ENCODE data around the gene KCNH3. TPM values are rescaled to one million over a fixed set of nuclear protein-coding genes. Genes with fewer than 3 reads are reported as not detected.

Gene KCNH3
- polyA plus RNA-seq, 1 donor (not counting 4 experiments of a cell fraction or from before 2014, with no cell fraction given): 0.08 TPM

DNA sequence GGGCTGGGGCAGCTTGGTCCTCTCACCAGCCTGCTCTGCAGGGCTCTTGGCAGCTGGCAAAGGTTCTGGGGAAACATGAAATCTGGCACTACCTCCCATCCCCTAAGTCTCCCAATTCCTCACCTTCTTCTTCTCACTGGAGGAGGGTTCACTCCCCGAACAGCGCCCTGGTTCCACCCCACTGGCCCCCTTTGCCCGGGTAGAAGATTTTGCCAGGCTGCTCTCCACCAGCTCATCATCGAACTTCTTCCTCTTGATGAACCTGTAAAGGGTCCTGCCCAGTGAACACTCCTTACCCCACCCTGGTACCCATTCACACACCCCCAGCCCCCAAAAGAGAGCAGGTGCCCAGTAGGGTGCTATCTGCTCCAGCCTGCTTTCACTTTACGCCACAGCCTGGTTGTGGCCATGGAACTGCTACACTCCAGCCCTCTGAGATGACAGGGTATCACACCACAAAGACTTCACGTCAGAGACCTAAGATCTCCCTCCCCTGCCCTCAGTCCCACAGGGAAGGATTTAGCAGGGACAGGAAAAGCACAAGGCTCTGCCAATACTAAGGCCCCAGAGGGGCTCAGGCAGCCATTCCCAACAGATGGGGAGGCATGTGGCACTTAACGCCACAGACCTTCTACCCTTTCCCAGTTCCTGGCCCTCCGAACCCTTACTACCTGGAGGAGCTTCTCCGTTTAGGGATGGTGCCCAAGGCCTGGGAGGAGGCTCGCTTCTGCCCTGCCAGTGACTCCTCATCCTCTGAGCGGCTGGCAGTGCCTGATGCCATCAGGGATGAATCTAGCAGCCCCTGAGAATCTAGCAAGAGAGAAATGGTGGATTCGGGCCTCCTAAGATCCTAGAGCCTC, 26.8 kb downstream of the KCNH3 start:
- dilution Hi-C loops (cut with MboI; ENCODE audit: extremely low pct_ligation_motif_present, low sequenced_read_pairs): no loop called here

GRCh38 chr12:49566361-49566760, 27.5 kb downstream of the KCNH3 start:
- peak overlapping the region; percentile 99 for H3K4me2 ChIP-seq (ENCODE audit: control insufficient read depth, extremely low read depth, insufficient read depth, low read depth, low read length)
- H2AFZ ChIP-seq (ENCODE audit: control insufficient read depth, low read length): no peak overlapping the region
- no peaks in the 10 kb centered on the region for H3K9me3 ChIP-seq (ENCODE audit: control insufficient read depth, low read depth, low read length)
- no peaks in the 10 kb centered on the region for H3K9me1 ChIP-seq (ENCODE audit: control insufficient read depth, extremely low read depth, insufficient read depth, low read length)
- peaks cover 17 to 26% of the 10 kb centered on the region in 2 experiments for H3K36me3 ChIP-seq (ENCODE audit: control insufficient read depth in 2 of 2, extremely low read depth in 1 of 2, insufficient read depth in 2 of 2, low read length in 2 of 2)
- dilution Hi-C loops (cut with MboI; ENCODE audit: extremely low pct_ligation_motif_present, low sequenced_read_pairs): no loop called here
- TF ChIP-seq, protein P1, sequence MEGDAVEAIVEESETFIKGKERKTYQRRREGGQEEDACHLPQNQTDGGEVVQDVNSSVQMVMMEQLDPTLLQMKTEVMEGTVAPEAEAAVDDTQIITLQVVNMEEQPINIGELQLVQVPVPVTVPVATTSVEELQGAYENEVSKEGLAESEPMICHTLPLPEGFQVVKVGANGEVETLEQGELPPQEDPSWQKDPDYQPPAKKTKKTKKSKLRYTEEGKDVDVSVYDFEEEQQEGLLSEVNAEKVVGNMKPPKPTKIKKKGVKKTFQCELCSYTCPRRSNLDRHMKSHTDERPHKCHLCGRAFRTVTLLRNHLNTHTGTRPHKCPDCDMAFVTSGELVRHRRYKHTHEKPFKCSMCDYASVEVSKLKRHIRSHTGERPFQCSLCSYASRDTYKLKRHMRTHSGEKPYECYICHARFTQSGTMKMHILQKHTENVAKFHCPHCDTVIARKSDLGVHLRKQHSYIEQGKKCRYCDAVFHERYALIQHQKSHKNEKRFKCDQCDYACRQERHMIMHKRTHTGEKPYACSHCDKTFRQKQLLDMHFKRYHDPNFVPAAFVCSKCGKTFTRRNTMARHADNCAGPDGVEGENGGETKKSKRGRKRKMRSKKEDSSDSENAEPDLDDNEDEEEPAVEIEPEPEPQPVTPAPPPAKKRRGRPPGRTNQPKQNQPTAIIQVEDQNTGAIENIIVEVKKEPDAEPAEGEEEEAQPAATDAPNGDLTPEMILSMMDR (optimal IDR thresholded peaks at IDR 0.05 in 1 of 3, IDR thresholded peaks at IDR 0.05 in 1 of 3, conservative IDR thresholded peaks at IDR 0.05 in 1 of 3; ENCODE audit: extremely low read depth in 1 of 3, insufficient read depth in 2 of 3, low read length in 3 of 3): no peak
- no peak for TF ChIP-seq EZH2 (IDR thresholded peaks at IDR 0.05; ENCODE audit: low read length)
- H3K4me3 ChIP-seq (ENCODE audit: control insufficient read depth in 2 of 3, extremely low read depth in 1 of 3, insufficient read depth in 2 of 3, low read depth in 1 of 3, low read length in 3 of 3): no peak overlapping the region
- H3K79me2 ChIP-seq (ENCODE audit: control insufficient read depth, insufficient read depth, low read length): peaks cover 32% of the 10 kb centered on the region
- FAIRE-seq (no peak), DNase-seq (ENCODE audit: low read depth, low spot score) (no peak)
- H3K27ac ChIP-seq (ENCODE audit: control insufficient read depth, insufficient read depth, low read length): no peak overlapping the region
- no peaks in the 10 kb centered on the region for H3K27me3 ChIP-seq (ENCODE audit: control insufficient read depth, extremely low read depth, insufficient read depth, low read length)
- H4K20me1 ChIP-seq (ENCODE audit: control insufficient read depth, extremely low read depth, insufficient read depth, low read length): no peaks in the 10 kb centered on the region
- H3K4me1 ChIP-seq (ENCODE audit: control insufficient read depth, extremely low read depth, insufficient read depth, low read length): peaks cover 10% of the 10 kb centered on the region
- no peak overlapping the region for H3K9ac ChIP-seq (ENCODE audit: control insufficient read depth, extremely low read depth, insufficient read depth, low read length)

More for the DNA sequence above, 26.8 kb downstream of the KCNH3 start:
- TF ChIP-seq, protein P1 (optimal IDR thresholded peaks at IDR 0.05 in 1 of 3, IDR thresholded peaks at IDR 0.05 in 1 of 3, conservative IDR thresholded peaks at IDR 0.05 in 1 of 3; ENCODE audit: extremely low read depth in 1 of 3, insufficient read depth in 2 of 3, low read length in 3 of 3): no peak
- no peak for DNase-seq (ENCODE audit: low read depth, low spot score)
- Histone ChIP-seq H2AFZ (ENCODE audit: control insufficient read depth, low read length) (no peak overlapping the region), H4K20me1 (ENCODE audit: control insufficient read depth, extremely low read depth, insufficient read depth, low read length) (no peaks in the 10 kb centered on the region), H3K9me1 (ENCODE audit: control insufficient read depth, extremely low read depth, insufficient read depth, low read length) (no peaks in the 10 kb centered on the region), H3K9ac (ENCODE audit: control insufficient read depth, extremely low read depth, insufficient read depth, low read length) (no peak overlapping the region), H3K27me3 (ENCODE audit: control insufficient read depth, extremely low read depth, insufficient read depth, low read length) (no peaks in the 10 kb centered on the region), H3K4me3 (ENCODE audit: control insufficient read depth in 2 of 3, extremely low read depth in 1 of 3, insufficient read depth in 2 of 3, low read depth in 1 of 3, low read length in 3 of 3) (no peak overlapping the region), H3K36me3 (ENCODE audit: control insufficient read depth in 2 of 2, extremely low read depth in 1 of 2, insufficient read depth in 2 of 2, low read length in 2 of 2) (peaks cover 24 to 28% of the 10 kb centered on the region in 2 experiments), H3K9me3 (ENCODE audit: control insufficient read depth, low read depth, low read length) (no peaks in the 10 kb centered on the region), H3K27ac (ENCODE audit: control insufficient read depth, insufficient read depth, low read length) (no peak overlapping the region), H3K4me2 (ENCODE audit: control insufficient read depth, extremely low read depth, insufficient read depth, low read depth, low read length) (no peak overlapping the region), H3K79me2 (ENCODE audit: control insufficient read depth, insufficient read depth, low read length) (peaks cover 31% of the 10 kb centered on the region), H3K4me1 (ENCODE audit: control insufficient read depth, extremely low read depth, insufficient read depth, low read length) (peaks cover 10% of the 10 kb centered on the region)
- no peak for FAIRE-seq
